AG04450 (cell line): ENCODE results near the gene KLF16. TPM values are rescaled to one million over a fixed set of nuclear protein-coding genes. Genes with fewer than 3 reads are reported as not detected.

ENCODE experiments used
- CTCF ChIA-PET: fragments of 300-600, 350-600 bp; formaldehyde crosslinking; extraction: SDS; loops from one replicate; lab custom pipeline; 2022; ENCODE audit warnings: antibody characterized with exemption, inconsistent platforms; lab: Charles Lee
- POLR2A ChIA-PET: fragments of 350-600 bp; formaldehyde crosslinking; extraction: SDS; loops from one replicate; lab custom pipeline; 2021; ENCODE audit warnings: antibody characterized with exemption, inconsistent platforms; lab: Yijun Ruan, JAX
- DNase-seq: peaks from one replicate; pipeline ENCODE4 v3.0.0-alpha.2; 2011; ENCODE audit warnings: low read depth, low spot score
- H3K27ac ChIP-seq: one replicate; pipeline ENCODE4 v1.5.1; 2012; ENCODE audit warnings: low read depth, low read length, control low read depth
- H3K27me3 ChIP-seq: one replicate; pipeline ENCODE4 v1.6.0; 2012; ENCODE audit warnings: low read length; ENCODE audit not compliant: control insufficient read depth, insufficient read depth
- H3K4me3 ChIP-seq: 2 replicates; pipeline ENCODE4 v1.5.1; 2011; ENCODE audit warnings: mild to moderate bottlenecking, low read depth, low read length, control low read depth
- H3K9me3 ChIP-seq: 2 replicates; pipeline ENCODE4 v1.5.1; 2012; ENCODE audit warnings: low read length; ENCODE audit not compliant: control insufficient read depth, insufficient read depth
- polyA plus RNA-seq: library from polyadenylated mRNA; depleted of rRNA; stranded (reverse); fragments of >200 nt; gene quantifications from 2 replicates; pipeline ENCODE4 v1.2.3, GENCODE V29; 2011
- TF ChIP-seq, protein P1 (sequence below): IDR thresholded peaks from 2 replicates; pipeline ENCODE4 v1.5.1; 2011; ENCODE audit warnings: low read depth, low read length, control low read depth, inconsistent platforms

KLF16 gene
- polyA plus RNA-seq, 1 experiment, result 3.4 TPM

- TF ChIP-seq, protein P1, sequence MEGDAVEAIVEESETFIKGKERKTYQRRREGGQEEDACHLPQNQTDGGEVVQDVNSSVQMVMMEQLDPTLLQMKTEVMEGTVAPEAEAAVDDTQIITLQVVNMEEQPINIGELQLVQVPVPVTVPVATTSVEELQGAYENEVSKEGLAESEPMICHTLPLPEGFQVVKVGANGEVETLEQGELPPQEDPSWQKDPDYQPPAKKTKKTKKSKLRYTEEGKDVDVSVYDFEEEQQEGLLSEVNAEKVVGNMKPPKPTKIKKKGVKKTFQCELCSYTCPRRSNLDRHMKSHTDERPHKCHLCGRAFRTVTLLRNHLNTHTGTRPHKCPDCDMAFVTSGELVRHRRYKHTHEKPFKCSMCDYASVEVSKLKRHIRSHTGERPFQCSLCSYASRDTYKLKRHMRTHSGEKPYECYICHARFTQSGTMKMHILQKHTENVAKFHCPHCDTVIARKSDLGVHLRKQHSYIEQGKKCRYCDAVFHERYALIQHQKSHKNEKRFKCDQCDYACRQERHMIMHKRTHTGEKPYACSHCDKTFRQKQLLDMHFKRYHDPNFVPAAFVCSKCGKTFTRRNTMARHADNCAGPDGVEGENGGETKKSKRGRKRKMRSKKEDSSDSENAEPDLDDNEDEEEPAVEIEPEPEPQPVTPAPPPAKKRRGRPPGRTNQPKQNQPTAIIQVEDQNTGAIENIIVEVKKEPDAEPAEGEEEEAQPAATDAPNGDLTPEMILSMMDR, result no peak
- ChIA-PET POLR2A (no interaction called here), CTCF (interaction anchor here (1.5 to 1.6 kb wide), 2 partner anchors 11 to 34 kb away, joined by 3 read pairs; no protein-coding TSS in a partner anchor)
- no peaks in the 10 kb centered on the region; the same call in 1 of the 2 replicates for H3K9me3 ChIP-seq
- DNase-seq, result no peak
- no peaks in the 10 kb centered on the region for H3K27me3 ChIP-seq
- peak overlapping the region; percentile 39 for H3K27ac ChIP-seq
- peak overlapping the region; percentile 81 for H3K4me3 ChIP-seq
Observed at GRCh38 chr19:1860042-1860775, 3.2 kb downstream of the KLF16 start.

DNA sequence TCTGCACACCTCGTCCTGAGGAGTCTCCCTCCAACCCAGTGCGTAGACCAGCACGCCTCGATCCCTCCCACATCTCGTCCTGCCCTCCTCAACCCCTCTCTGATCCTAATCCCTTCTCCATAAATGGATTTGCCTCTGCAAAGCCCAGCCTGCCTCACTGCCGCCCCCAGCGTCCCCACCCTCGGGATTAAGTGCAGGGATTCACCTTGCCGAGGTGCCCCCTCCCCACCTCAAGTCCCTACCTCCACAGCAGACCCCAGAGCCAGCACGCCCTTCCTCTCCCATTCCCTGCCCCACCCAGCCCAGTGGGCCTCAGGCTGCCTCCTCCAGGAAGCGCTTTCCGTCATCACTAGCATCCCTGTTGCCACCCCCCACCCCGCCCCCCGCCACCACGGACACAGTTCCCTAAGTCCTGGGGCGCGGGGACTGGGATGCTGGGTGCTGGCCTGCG is 4.0 kb downstream of the KLF16 start:
- ChIA-PET CTCF (no interaction called here), POLR2A (no interaction called here)
- DNase-seq, result no peak
- no peaks in the 10 kb centered on the region for H3K27me3 ChIP-seq
- peak overlapping the region; percentile 81 for H3K4me3 ChIP-seq
- H3K27ac ChIP-seq, result peak overlapping the region; percentile 21
- TF ChIP-seq, protein P1, result no peak
- H3K9me3 ChIP-seq, result no peaks in the 10 kb centered on the region; the same call in 1 of the 2 replicates

DNA sequence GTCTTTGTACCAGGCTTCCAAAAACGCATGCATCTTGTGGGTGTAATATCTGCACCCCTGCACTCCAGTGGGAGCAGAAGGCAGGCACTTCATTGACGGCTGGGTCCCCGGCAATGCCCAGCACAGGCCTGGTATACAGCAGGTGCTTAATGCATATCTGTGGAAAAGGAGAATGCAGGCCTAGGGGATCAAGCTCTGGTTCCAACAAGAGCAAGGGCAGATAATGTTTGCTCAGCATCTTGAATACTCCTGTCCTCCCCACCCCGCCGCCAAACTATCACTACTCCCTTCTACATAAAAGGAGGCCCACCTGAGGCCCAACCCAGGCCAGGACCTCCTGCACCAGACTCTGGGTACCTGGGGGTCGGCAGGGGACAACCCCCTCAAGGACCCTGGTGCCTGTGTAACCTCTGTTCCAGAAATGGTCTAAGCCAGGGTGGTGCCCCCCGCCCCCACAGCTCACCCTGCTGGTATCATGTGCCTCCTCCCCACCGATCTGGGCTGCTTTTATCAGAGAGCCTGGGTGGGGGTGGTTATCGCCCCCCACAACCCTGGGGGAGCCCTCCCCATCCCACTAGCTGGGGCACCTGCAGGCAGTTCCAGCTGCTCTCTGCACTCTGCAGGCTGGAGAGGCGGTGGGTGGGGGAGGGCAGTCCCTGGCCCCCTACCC is 4.8 kb downstream of the KLF16 start:
- Histone ChIP-seq H3K27ac (no peak overlapping the region), H3K4me3 (no peak overlapping the region), H3K9me3 (no peaks in the 10 kb centered on the region; the same call in 1 of the 2 replicates), H3K27me3 (no peaks in the 10 kb centered on the region)
- no peak for DNase-seq
- ChIA-PET CTCF (interaction anchor here (2.2 kb wide), 1 partner anchor 21 kb away, joined by 6 read pairs; no protein-coding TSS in a partner anchor), POLR2A (no interaction called here)
- TF ChIP-seq, protein P1, result no peak

- CTCF ChIA-PET, result interaction anchor here (0.8 to 2.2 kb wide), 2 partner anchors 9 to 20 kb away, joined by 4 to 6 read pairs; no protein-coding TSS in a partner anchor
- POLR2A ChIA-PET, result no interaction called here
- peak overlapping the region; percentile 52; the same call in 1 of the 2 replicates for H3K4me3 ChIP-seq
Observed at GRCh38 chr19:1857648-1858326, 5.6 kb downstream of the KLF16 start.

More at GRCh38 chr19:1857648-1858326, 5.6 kb downstream of the KLF16 start:
- DNase-seq, result no peak
- Histone ChIP-seq H3K27ac (peak overlapping the region; percentile 83), H3K27me3 (no peaks in the 10 kb centered on the region), H3K9me3 (no peaks in the 10 kb centered on the region; the same call in 1 of the 2 replicates)
- TF ChIP-seq, protein P1, result no peak
